Fibroblast of lung (primary cell): ENCODE results near the gene ZFPM1. TPM values are rescaled to one million over a fixed set of nuclear protein-coding genes. Genes with fewer than 3 reads are reported as not detected.

ENCODE experiments used
- DNase-seq, 2 donors: peaks; one replicate each; pipeline versions ENCODE4 v3.0.0 to v3.0.0-alpha.2; 2010; ENCODE audit warnings: low read depth in 2 of 2
- H2AFZ ChIP-seq: 2 replicates; pipeline ENCODE4 v1.5.1; 2012; ENCODE audit warnings: low read length, control low read depth, inconsistent platforms
- H3K27ac ChIP-seq: 2 replicates; pipeline ENCODE4 v1.5.1; 2011; ENCODE audit warnings: low read length, control low read depth; ENCODE audit not compliant: insufficient read depth
- H3K27me3 ChIP-seq: 2 replicates; pipeline ENCODE4 v1.5.1; 2011; ENCODE audit warnings: mild to moderate bottlenecking, low read length; ENCODE audit not compliant: control insufficient read depth, insufficient read depth
- H3K36me3 ChIP-seq: 2 replicates; pipeline ENCODE4 v1.5.1; 2011; ENCODE audit warnings: low read length; ENCODE audit not compliant: control insufficient read depth, insufficient read depth
- H3K4me1 ChIP-seq: 2 replicates; pipeline ENCODE4 v1.5.1; 2011; ENCODE audit warnings: low read length; ENCODE audit not compliant: control insufficient read depth, insufficient read depth; ENCODE audit errors: extremely low read depth
- H3K4me2 ChIP-seq: 2 replicates; pipeline ENCODE4 v1.5.1; 2011; ENCODE audit warnings: low read length, control low read depth; ENCODE audit not compliant: insufficient read depth; ENCODE audit errors: extremely low read depth
- H3K4me3 ChIP-seq, 4 experiments: fragments of 200-600 bp in 1 of 4; sonication (generic) in 1 of 4; replicated peaks in 1 of 4; 2 replicates each; pipeline ENCODE4 v1.5.1; 2011 to 2016; ENCODE audit warnings: low read length in 4 of 4, low read depth in 3 of 4, mild to moderate bottlenecking in 3 of 4, control low read depth in 2 of 4, inconsistent platforms in 1 of 4, mixed read lengths in 1 of 4; ENCODE audit not compliant: insufficient read depth in 1 of 4; ENCODE audit errors: control extremely low read depth in 1 of 4
- H3K79me2 ChIP-seq: 2 replicates; pipeline ENCODE4 v1.5.1; 2012; ENCODE audit warnings: mild to moderate bottlenecking, low read length, inconsistent platforms; ENCODE audit not compliant: control insufficient read depth, insufficient read depth
- H3K9ac ChIP-seq: 2 replicates; pipeline ENCODE4 v1.5.1; 2011; ENCODE audit warnings: mild to moderate bottlenecking, low read length, control low read depth; ENCODE audit not compliant: insufficient read depth
- H3K9me3 ChIP-seq: 2 replicates; pipeline ENCODE4 v1.5.1; 2012; ENCODE audit warnings: low read depth, low read length; ENCODE audit not compliant: control insufficient read depth, insufficient read depth
- H4K20me1 ChIP-seq: 2 replicates; pipeline ENCODE4 v1.5.1; 2011; ENCODE audit warnings: low read length; ENCODE audit not compliant: control insufficient read depth, insufficient read depth; ENCODE audit errors: extremely low read depth
- CTCF ChIP-seq, 2 donors: IDR thresholded peaks in 1 of 2; conservative IDR thresholded peaks in 1 of 2; 1 replicate in 1 of 2; 2 replicates in 1 of 2; pipeline ENCODE4 v1.5.1; 2011 to 2012; ENCODE audit warnings: low read length in 2 of 2, control low read depth in 1 of 2, inconsistent platforms in 1 of 2, low read depth in 1 of 2, mild to moderate bottlenecking in 1 of 2
- EZH2 ChIP-seq: IDR thresholded peaks from 2 replicates; pipeline ENCODE4 v1.5.1; 2012; ENCODE audit warnings: low read length, control low read depth, mild to moderate bottlenecking; ENCODE audit errors: missing control alignments
- polyA plus RNA-seq, 2 donors: library from polyadenylated mRNA; depleted of rRNA in 1 of 2; stranded (reverse) in 1 of 2; unstranded in 1 of 2; fragments of >200 nt; gene quantifications; 2 replicates each; pipeline ENCODE4 v1.2.1, GENCODE V29; 2011 to 2012; ENCODE audit warnings: missing spikeins in 1 of 2
- total RNA-seq: library from RNA; depleted of rRNA; stranded (reverse); fragments of >200 nt; gene quantifications from 2 replicates; pipeline ENCODE4 v1.2.1, GENCODE V29; 2014

The ZFPM1 gene
- total and polyA plus RNA-seq, 2 donors (not counting 1 experiment from before 2014, with no cell fraction given), result 0.27 to 1.7 TPM

- TF ChIP-seq EZH2 (no peak), CTCF (conservative IDR thresholded peaks at IDR 0.05 in 1 of 2, IDR thresholded peaks at IDR 0.05 in 1 of 2; ENCODE audit: low read depth in 1 of 2, low read length in 2 of 2) (no peak)
- Histone ChIP-seq H4K20me1 (no peaks in the 10 kb centered on the region), H3K4me2 (no peak overlapping the region), H3K27me3 (no peaks in the 10 kb centered on the region), H3K79me2 (no peaks in the 10 kb centered on the region), H3K4me3 (no peak overlapping the region), H3K9ac (no peak overlapping the region), H3K9me3 (no peaks in the 10 kb centered on the region), H2AFZ (no peak overlapping the region), H3K4me1 (no peaks in the 10 kb centered on the region), H3K36me3 (no peaks in the 10 kb centered on the region), H3K27ac (no peak overlapping the region)
- no peak for DNase-seq
These were observed 39.4 kb upstream of the ZFPM1 start for GRCh38 chr16:88413631-88414030.

GRCh38 chr16:88414521-88415380, 38.3 kb upstream of the ZFPM1 start:
- no peaks in the 10 kb centered on the region for H3K9me3 ChIP-seq
- H3K4me2 ChIP-seq, result no peak overlapping the region
- H3K4me1 ChIP-seq, result no peaks in the 10 kb centered on the region
- DNase-seq, result no peak
- H3K36me3 ChIP-seq, result no peaks in the 10 kb centered on the region
- H4K20me1 ChIP-seq, result no peaks in the 10 kb centered on the region
- H2AFZ ChIP-seq, result no peak overlapping the region
- H3K27ac ChIP-seq, result no peak overlapping the region
- no peaks in the 10 kb centered on the region for H3K27me3 ChIP-seq
- TF ChIP-seq CTCF (conservative IDR thresholded peaks at IDR 0.05 in 1 of 2, IDR thresholded peaks at IDR 0.05 in 1 of 2; ENCODE audit: low read depth in 1 of 2, low read length in 2 of 2) (no peak), EZH2 (no peak)
- H3K4me3 ChIP-seq, result no peak overlapping the region
- H3K9ac ChIP-seq, result no peak overlapping the region
- no peaks in the 10 kb centered on the region for H3K79me2 ChIP-seq

- no peak overlapping the region for H3K27ac ChIP-seq
- no peaks in the 10 kb centered on the region for H3K27me3 ChIP-seq
- no peak overlapping the region for H2AFZ ChIP-seq
- DNase-seq, result no peak
- H3K9ac ChIP-seq, result no peak overlapping the region
- H3K4me2 ChIP-seq, result no peak overlapping the region
- no peak overlapping the region for H3K4me3 ChIP-seq
- no peaks in the 10 kb centered on the region for H4K20me1 ChIP-seq
- H3K4me1 ChIP-seq, result no peaks in the 10 kb centered on the region
- no peaks in the 10 kb centered on the region for H3K36me3 ChIP-seq
- no peaks in the 10 kb centered on the region for H3K9me3 ChIP-seq
- H3K79me2 ChIP-seq, result no peaks in the 10 kb centered on the region
- TF ChIP-seq CTCF (conservative IDR thresholded peaks at IDR 0.05 in 1 of 2, IDR thresholded peaks at IDR 0.05 in 1 of 2; ENCODE audit: low read depth in 1 of 2, low read length in 2 of 2) (no peak), EZH2 (no peak)
These were observed 37.7 kb upstream of the ZFPM1 start for GRCh38 chr16:88415381-88415705.
